ENCODE measurements around the gene GLUD1. TPM values are rescaled to one million over a fixed set of nuclear protein-coding genes. Genes with fewer than 3 reads are reported as not detected.

The GLUD1 gene
- total and polyA plus RNA-seq, 7 donors = 71.3 to 162 (median 144) TPM

DNA sequence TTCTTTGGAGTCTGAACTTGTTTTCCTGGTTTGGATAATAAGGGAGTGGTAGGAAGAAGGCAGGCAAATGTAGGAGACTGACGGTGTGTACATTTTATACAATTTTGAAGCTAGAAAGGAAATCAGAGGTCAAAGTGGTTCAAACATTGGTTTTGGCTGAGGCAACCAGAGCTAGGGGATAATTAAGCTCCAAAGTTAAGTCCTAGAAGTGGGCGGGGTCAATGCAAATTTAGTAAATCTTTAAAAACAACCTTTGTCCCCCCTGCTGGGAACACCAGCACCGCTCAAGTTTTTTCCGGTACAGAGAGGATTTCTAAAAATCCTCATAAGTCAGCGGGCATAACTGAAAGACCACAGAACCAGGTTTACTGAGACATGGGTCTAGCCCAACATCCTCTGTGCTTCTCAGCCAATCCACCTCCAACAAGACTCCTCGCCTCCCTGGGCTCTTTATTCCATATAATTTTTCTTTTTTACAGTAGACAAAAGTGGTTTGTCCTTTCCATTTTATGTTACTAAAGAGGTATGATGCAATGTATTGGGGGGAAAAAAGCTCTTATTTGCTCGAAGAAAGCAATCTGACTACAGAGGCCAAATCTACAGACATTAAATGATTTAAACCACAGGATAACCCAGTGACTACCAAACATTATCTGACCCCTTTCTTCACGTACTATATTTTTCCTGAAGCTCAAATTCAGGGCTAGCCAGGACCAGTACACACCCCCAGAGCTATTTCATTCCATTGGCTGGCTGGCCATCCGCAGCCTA lies 1.6 kb downstream of the GLUD1 start:
- Histone ChIP-seq H3K9me3 (no peaks in the 10 kb centered on the region), H3K27me3 (no peaks in the 10 kb centered on the region), H3K4me3 (peak overlapping the region; percentile 54 to 91 (median 78)), H3K4me1 (peaks cover 0 to 57% (median 42%) of the 10 kb centered on the region in 4 donors), H3K27ac (peak overlapping the region; percentile 94 to 98 (median 96)), H3K36me3 (peaks cover 0 to 7% (median 2%) of the 10 kb centered on the region in 4 donors)
- WGBS, 2 donors = 2 to 7% methylated on average over 9 of the region's 9 CpGs
- no peak for TF ChIP-seq POLR2A (IDR thresholded peaks at IDR 0.05)
- TF ChIP-seq, protein P1, sequence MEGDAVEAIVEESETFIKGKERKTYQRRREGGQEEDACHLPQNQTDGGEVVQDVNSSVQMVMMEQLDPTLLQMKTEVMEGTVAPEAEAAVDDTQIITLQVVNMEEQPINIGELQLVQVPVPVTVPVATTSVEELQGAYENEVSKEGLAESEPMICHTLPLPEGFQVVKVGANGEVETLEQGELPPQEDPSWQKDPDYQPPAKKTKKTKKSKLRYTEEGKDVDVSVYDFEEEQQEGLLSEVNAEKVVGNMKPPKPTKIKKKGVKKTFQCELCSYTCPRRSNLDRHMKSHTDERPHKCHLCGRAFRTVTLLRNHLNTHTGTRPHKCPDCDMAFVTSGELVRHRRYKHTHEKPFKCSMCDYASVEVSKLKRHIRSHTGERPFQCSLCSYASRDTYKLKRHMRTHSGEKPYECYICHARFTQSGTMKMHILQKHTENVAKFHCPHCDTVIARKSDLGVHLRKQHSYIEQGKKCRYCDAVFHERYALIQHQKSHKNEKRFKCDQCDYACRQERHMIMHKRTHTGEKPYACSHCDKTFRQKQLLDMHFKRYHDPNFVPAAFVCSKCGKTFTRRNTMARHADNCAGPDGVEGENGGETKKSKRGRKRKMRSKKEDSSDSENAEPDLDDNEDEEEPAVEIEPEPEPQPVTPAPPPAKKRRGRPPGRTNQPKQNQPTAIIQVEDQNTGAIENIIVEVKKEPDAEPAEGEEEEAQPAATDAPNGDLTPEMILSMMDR (IDR thresholded peaks at IDR 0.05) = no peak
- no peak for TF ChIP-seq POLR2AphosphoS5 (IDR thresholded peaks at IDR 0.05)
- TF ChIP-seq EP300 (IDR thresholded peaks at IDR 0.05) = no peak
- no peak for DNase-seq
- intact Hi-C loops (cut with DNase I) = loop anchor here (10.0 kb wide), 1 partner anchor 408 kb away; no protein-coding TSS in a partner anchor

DNA sequence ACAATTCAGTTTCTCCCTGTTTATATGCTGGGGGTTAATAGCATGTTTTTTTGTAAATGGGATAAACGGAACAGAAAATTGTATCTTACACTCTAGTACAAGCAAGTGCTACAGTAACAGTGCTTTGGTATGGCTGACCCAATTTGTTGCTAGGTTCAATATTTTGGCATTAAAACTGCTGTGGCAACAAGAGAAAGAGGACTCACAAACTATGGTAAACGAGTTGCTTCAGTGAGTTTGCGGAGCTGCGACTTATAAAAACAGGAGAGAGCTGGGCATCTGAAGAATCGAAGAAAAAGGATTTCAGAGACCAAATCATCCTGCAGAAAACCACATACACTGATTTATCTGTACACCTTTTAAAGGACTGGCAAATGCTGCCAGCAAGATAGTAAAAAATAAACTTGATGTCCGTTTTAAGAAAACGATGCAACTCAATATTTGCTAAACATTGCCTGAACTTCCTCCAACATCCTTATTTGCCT lies 2.2 kb downstream of the GLUD1 start:
- intact Hi-C loops (cut with DNase I) = loop anchor here (10.0 kb wide), 1 partner anchor 408 kb away; no protein-coding TSS in a partner anchor
- WGBS, 2 donors = 4 to 30% methylated on average over 7 of the region's 7 CpGs

DNA sequence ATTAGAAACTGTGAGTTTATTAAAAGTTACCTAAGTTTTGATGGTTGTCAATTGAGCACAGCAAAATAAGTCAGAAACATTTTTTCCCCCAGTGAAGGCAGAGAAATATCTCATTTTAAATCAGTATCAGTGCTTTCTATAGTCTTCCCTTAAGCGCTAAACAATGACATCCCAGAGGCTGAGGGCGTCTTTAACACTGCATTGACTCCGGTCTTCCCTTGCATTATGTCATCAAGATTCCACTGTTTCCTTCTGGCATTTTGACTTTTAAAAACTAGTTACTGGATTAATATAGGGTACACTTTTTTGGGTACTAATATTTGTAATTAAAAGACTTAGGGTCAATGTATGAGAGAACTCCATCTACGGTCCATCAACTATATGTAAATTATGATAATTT lies 3.9 kb downstream of the GLUD1 start:
- DNase-seq = no peak
- H3K4me1 ChIP-seq = peaks cover 0 to 47% (median 31%) of the 10 kb centered on the region in 4 donors
- intact Hi-C loops (cut with DNase I) = loop anchor here (10.0 kb wide), 1 partner anchor 406 kb away; no protein-coding TSS in a partner anchor
- TF ChIP-seq, protein P1 (IDR thresholded peaks at IDR 0.05) = no peak
- TF ChIP-seq POLR2A (IDR thresholded peaks at IDR 0.05) = no peak
- TF ChIP-seq POLR2AphosphoS5 (IDR thresholded peaks at IDR 0.05) = no peak
- TF ChIP-seq EP300 (IDR thresholded peaks at IDR 0.05) = no peak
- H3K27me3 ChIP-seq = no peaks in the 10 kb centered on the region
- no peak overlapping the region for H3K4me3 ChIP-seq
- peaks cover 0 to 7% (median 0%) of the 10 kb centered on the region in 4 donors for H3K36me3 ChIP-seq
- H3K27ac ChIP-seq = peak overlapping the region in 1 of 4 donors; percentile 95
- no peaks in the 10 kb centered on the region for H3K9me3 ChIP-seq
- WGBS, 2 donors = 74 to 80% methylated on average over 4 of the region's 4 CpGs

More for the DNA sequence above, 2.2 kb downstream of the GLUD1 start:
- Histone ChIP-seq H3K27me3 (no peaks in the 10 kb centered on the region), H3K9me3 (no peaks in the 10 kb centered on the region), H3K36me3 (peaks cover 0 to 7% (median 0%) of the 10 kb centered on the region in 4 donors), H3K4me1 (peaks cover 0 to 57% (median 42%) of the 10 kb centered on the region in 4 donors), H3K27ac (peak overlapping the region; percentile 94 to 98 (median 96)), H3K4me3 (peak overlapping the region in 3 of 4 donors; percentile 67 to 91 (median 88))
- no peak for DNase-seq
- TF ChIP-seq, protein P1 (IDR thresholded peaks at IDR 0.05) = no peak
- no peak for TF ChIP-seq EP300 (IDR thresholded peaks at IDR 0.05)
- no peak for TF ChIP-seq POLR2A (IDR thresholded peaks at IDR 0.05)
- TF ChIP-seq POLR2AphosphoS5 (IDR thresholded peaks at IDR 0.05) = no peak

DNA sequence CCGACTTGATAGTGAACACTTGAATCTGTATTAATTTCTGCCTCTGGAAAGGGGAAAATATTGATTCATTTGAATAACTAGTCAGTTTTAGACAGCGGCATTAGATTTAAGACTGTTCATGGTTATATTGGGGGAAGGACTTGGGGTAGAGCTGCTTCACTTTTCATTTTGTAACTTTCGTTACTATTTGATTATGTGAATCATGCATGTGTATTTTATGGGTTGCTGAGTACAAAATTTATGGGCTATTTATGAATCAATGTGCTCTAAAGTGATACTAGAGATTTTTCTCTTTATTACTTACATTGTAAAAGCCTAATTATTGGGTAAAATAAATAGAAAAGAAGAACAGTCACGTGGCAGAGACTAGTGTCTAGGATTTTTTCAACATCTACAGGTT lies 4.9 kb downstream of the GLUD1 start:
- peaks cover 0 to 50% (median 34%) of the 10 kb centered on the region in 4 donors for H3K4me1 ChIP-seq
- intact Hi-C loops (cut with DNase I) = loop anchor here (10.0 kb wide), 1 partner anchor 405 kb away; no protein-coding TSS in a partner anchor
- no peak for DNase-seq
- H3K9me3 ChIP-seq = no peaks in the 10 kb centered on the region
- no peak for TF ChIP-seq EP300 (IDR thresholded peaks at IDR 0.05)
- H3K4me3 ChIP-seq = no peak overlapping the region
- no peaks in the 10 kb centered on the region for H3K27me3 ChIP-seq
- H3K36me3 ChIP-seq = peaks cover 0 to 7% (median 0%) of the 10 kb centered on the region in 4 donors
- WGBS, 2 donors = 77 to 81% methylated on average over 4 of the region's 4 CpGs
- H3K27ac ChIP-seq = no peak overlapping the region

DNA sequence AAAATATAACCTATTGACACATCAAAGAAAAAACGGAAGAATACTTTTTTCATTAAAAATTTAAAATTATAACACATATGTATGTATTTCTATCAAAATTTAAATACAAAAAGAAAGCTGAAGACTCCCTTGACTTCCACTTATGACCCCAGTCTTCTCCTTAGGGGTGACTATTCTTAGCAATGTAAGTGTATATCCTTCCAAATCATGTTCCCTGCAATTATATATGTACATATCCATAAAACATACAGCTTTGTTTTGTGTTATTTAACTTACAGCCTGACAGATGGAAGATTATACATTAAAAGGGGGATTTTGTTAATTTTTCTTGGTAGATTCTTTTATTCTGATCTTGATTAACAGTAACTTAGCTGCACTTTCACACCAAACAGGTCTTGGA lies 9.1 kb downstream of the GLUD1 start:
- no peak for TF ChIP-seq POLR2AphosphoS5 (IDR thresholded peaks at IDR 0.05)
- TF ChIP-seq EP300 (IDR thresholded peaks at IDR 0.05) = no peak
- TF ChIP-seq, protein P1 (IDR thresholded peaks at IDR 0.05) = no peak
- no peak for TF ChIP-seq POLR2A (IDR thresholded peaks at IDR 0.05)
- no peak overlapping the region for H3K4me3 ChIP-seq
- intact Hi-C loops (cut with DNase I) = no loop called here
- no peaks in the 10 kb centered on the region for H3K9me3 ChIP-seq
- peaks cover 0 to 37% (median 25%) of the 10 kb centered on the region in 4 donors for H3K4me1 ChIP-seq
- H3K27me3 ChIP-seq = no peaks in the 10 kb centered on the region
- no peak for DNase-seq
- peak overlapping the region in 1 of 4 donors; percentile 57 for H3K27ac ChIP-seq
- peaks cover 0 to 7% (median 0%) of the 10 kb centered on the region in 4 donors for H3K36me3 ChIP-seq
- 88 to 89% methylated on average over 1 of the region's 1 CpG for WGBS, 2 donors
